ENCODE measurements around the gene RAB31. TPM values are rescaled to one million over a fixed set of nuclear protein-coding genes. Genes with fewer than 3 reads are reported as not detected.
A peak's percentile ranks its signal among the peaks of the same experiment; 100 is the strongest.

The RAB31 gene
- polyA plus RNA-seq, 1 donor (not counting 4 experiments of a cell fraction or from before 2014, with no cell fraction given): 47.0 TPM

DNA sequence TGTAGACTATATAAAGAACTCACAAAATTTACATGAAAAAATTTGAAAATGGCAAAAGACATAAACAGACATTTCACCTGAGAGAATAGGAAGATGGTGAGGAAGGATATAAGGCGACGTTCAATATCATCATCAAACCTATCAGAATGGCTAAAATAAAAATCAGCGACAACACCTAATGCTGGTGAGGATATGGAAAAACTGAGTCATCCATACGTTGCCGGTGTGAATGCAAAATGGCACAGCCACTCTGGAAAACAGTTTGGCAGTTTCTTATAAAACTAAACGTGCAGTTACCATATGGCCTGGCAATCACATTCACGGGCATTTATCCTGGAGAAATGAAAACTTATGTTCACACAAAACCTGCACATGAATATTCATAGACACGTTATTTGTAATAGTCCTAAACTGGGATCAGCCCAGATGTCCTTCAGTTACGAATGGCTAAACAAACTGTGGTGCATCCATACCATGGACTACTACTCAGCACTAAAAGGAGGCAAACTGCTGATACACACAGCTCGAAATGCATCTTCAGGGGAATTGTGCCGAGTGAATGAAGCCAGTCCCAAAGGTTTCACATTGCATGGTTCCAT is 114.6 kb downstream of the RAB31 start:
- Histone ChIP-seq H3K27ac (ENCODE audit: control insufficient read depth, insufficient read depth, low read length) (no peak overlapping the region), H3K79me2 (ENCODE audit: control insufficient read depth, insufficient read depth, low read length) (no peaks in the 10 kb centered on the region), H4K20me1 (ENCODE audit: control insufficient read depth, extremely low read depth, insufficient read depth, low read length) (no peaks in the 10 kb centered on the region), H3K9me1 (ENCODE audit: control insufficient read depth, extremely low read depth, insufficient read depth, low read length) (peaks cover 2% of the 10 kb centered on the region), H3K9ac (ENCODE audit: control insufficient read depth, extremely low read depth, insufficient read depth, low read length) (no peak overlapping the region), H3K36me3 (ENCODE audit: control insufficient read depth in 2 of 2, extremely low read depth in 1 of 2, insufficient read depth in 2 of 2, low read length in 2 of 2) (peaks cover 0 to 1% of the 10 kb centered on the region in 2 experiments), H3K4me3 (ENCODE audit: control insufficient read depth in 2 of 3, extremely low read depth in 1 of 3, insufficient read depth in 2 of 3, low read depth in 1 of 3, low read length in 3 of 3) (no peak overlapping the region), H3K27me3 (ENCODE audit: control insufficient read depth, extremely low read depth, insufficient read depth, low read length) (no peaks in the 10 kb centered on the region), H3K4me1 (ENCODE audit: control insufficient read depth, extremely low read depth, insufficient read depth, low read length) (peaks cover 40% of the 10 kb centered on the region), H3K4me2 (ENCODE audit: control insufficient read depth, extremely low read depth, insufficient read depth, low read depth, low read length) (no peak overlapping the region), H2AFZ (ENCODE audit: control insufficient read depth, low read length) (no peak overlapping the region), H3K9me3 (ENCODE audit: control insufficient read depth, low read depth, low read length) (no peaks in the 10 kb centered on the region)
- no peak for DNase-seq (ENCODE audit: low read depth, low spot score)
- no peak for FAIRE-seq
- dilution Hi-C loops (cut with MboI; ENCODE audit: extremely low pct_ligation_motif_present, low sequenced_read_pairs): no loop called here
- TF ChIP-seq EZH2 (IDR thresholded peaks at IDR 0.05; ENCODE audit: low read length): no peak
- TF ChIP-seq, protein P1, sequence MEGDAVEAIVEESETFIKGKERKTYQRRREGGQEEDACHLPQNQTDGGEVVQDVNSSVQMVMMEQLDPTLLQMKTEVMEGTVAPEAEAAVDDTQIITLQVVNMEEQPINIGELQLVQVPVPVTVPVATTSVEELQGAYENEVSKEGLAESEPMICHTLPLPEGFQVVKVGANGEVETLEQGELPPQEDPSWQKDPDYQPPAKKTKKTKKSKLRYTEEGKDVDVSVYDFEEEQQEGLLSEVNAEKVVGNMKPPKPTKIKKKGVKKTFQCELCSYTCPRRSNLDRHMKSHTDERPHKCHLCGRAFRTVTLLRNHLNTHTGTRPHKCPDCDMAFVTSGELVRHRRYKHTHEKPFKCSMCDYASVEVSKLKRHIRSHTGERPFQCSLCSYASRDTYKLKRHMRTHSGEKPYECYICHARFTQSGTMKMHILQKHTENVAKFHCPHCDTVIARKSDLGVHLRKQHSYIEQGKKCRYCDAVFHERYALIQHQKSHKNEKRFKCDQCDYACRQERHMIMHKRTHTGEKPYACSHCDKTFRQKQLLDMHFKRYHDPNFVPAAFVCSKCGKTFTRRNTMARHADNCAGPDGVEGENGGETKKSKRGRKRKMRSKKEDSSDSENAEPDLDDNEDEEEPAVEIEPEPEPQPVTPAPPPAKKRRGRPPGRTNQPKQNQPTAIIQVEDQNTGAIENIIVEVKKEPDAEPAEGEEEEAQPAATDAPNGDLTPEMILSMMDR (optimal IDR thresholded peaks at IDR 0.05 in 1 of 3, IDR thresholded peaks at IDR 0.05 in 1 of 3, conservative IDR thresholded peaks at IDR 0.05 in 1 of 3; ENCODE audit: extremely low read depth in 1 of 3, insufficient read depth in 2 of 3, low read length in 3 of 3): no peak

DNA sequence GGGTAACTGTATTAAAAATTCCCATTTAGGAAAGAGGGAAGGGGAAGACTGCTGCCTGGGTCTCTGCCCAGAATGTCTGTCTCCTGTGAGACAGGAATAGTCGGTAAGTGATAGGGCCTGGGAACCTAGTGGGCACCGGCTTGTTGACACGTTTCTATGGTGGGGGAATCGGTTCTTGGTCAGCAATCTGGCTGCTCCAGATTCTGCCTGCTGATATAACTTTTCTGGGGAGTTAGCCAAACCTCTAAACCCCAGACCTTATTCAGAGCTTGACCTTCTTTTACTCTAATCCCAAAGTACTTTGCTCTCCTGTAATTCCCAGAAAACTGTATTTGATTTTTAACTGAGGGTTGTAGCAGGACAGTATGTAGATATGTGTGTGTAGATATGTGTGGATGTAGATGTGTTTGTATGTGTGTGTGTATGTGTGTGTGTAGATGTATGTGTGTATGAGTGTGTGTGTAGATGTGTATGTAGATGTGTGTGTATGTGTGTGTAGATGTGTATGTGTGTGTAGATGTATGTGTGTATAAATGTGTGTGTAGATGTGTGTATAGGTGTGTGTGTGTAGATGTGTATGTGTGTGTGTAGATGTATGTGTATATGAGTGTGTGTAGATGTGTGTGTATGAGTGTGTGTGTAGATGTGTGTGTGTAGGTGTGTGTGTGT is 115.8 kb downstream of the RAB31 start:
- Histone ChIP-seq H3K9ac (ENCODE audit: control insufficient read depth, extremely low read depth, insufficient read depth, low read length) (no peak overlapping the region), H3K4me3 (ENCODE audit: control insufficient read depth in 2 of 3, extremely low read depth in 1 of 3, insufficient read depth in 2 of 3, low read depth in 1 of 3, low read length in 3 of 3) (no peak overlapping the region), H3K36me3 (ENCODE audit: control insufficient read depth in 2 of 2, extremely low read depth in 1 of 2, insufficient read depth in 2 of 2, low read length in 2 of 2) (no peaks in the 10 kb centered on the region), H3K27ac (ENCODE audit: control insufficient read depth, insufficient read depth, low read length) (no peak overlapping the region), H3K9me1 (ENCODE audit: control insufficient read depth, extremely low read depth, insufficient read depth, low read length) (peaks cover 2% of the 10 kb centered on the region), H3K9me3 (ENCODE audit: control insufficient read depth, low read depth, low read length) (no peaks in the 10 kb centered on the region), H2AFZ (ENCODE audit: control insufficient read depth, low read length) (no peak overlapping the region), H3K79me2 (ENCODE audit: control insufficient read depth, insufficient read depth, low read length) (no peaks in the 10 kb centered on the region), H3K4me2 (ENCODE audit: control insufficient read depth, extremely low read depth, insufficient read depth, low read depth, low read length) (no peak overlapping the region), H3K4me1 (ENCODE audit: control insufficient read depth, extremely low read depth, insufficient read depth, low read length) (peaks cover 49% of the 10 kb centered on the region), H4K20me1 (ENCODE audit: control insufficient read depth, extremely low read depth, insufficient read depth, low read length) (no peaks in the 10 kb centered on the region), H3K27me3 (ENCODE audit: control insufficient read depth, extremely low read depth, insufficient read depth, low read length) (no peaks in the 10 kb centered on the region)
- FAIRE-seq (peak; percentile 9), DNase-seq (ENCODE audit: low read depth, low spot score) (no peak)
- dilution Hi-C loops (cut with MboI; ENCODE audit: extremely low pct_ligation_motif_present, low sequenced_read_pairs): no loop called here
- TF ChIP-seq, protein P1 (optimal IDR thresholded peaks at IDR 0.05 in 1 of 3, IDR thresholded peaks at IDR 0.05 in 1 of 3, conservative IDR thresholded peaks at IDR 0.05 in 1 of 3; ENCODE audit: extremely low read depth in 1 of 3, insufficient read depth in 2 of 3, low read length in 3 of 3): no peak
- no peak for TF ChIP-seq EZH2 (IDR thresholded peaks at IDR 0.05; ENCODE audit: low read length)

Data from keratinocyte (primary cell).